GM23338 (cell line): ENCODE measurements around the gene AFP. TPM values are rescaled to one million over a fixed set of nuclear protein-coding genes. Genes with fewer than 3 reads are reported as not detected.

Experiments
- ATAC-seq: fragments of 200-7000 bp; cut with Tn5 transposase; 3 replicates; pipeline ENCODE4 v1.9.1; 2020
- DNase-seq: peaks from one replicate; pipeline ENCODE4 v3.0.0-alpha.2; 2015; ENCODE audit warnings: low spot score
- H2AFZ ChIP-seq: fragments of 200-600 bp; sonication (generic); 2 replicates; pipeline ENCODE4 v1.8.0; 2016; ENCODE audit warnings: antibody characterized with exemption, mild to moderate bottlenecking, moderate library complexity
- H3F3A ChIP-seq: fragments of 200-600 bp; sonication (generic); replicated peaks from 2 replicates; pipeline ENCODE4 v1.8.0; 2017; ENCODE audit warnings: antibody characterized with exemption, mixed run types, low read depth
- H3K27ac ChIP-seq: fragments of 200-600 bp; sonication (generic); 2 replicates; pipeline ENCODE4 v1.6.1; 2016; ENCODE audit warnings: low read depth
- H3K27me3 ChIP-seq: fragments of 200-600 bp; sonication (generic); 2 replicates; pipeline ENCODE4 v1.8.0; 2016; ENCODE audit warnings: mild to moderate bottlenecking, mixed run types, moderate library complexity; ENCODE audit not compliant: insufficient read depth
- H3K36me3 ChIP-seq: fragments of 200-600 bp; sonication (generic); 2 replicates; pipeline ENCODE4 v1.8.0; 2016; ENCODE audit warnings: mild to moderate bottlenecking; ENCODE audit not compliant: insufficient read depth
- H3K4me1 ChIP-seq: fragments of 200-600 bp; sonication (generic); 2 replicates; pipeline ENCODE4 v1.8.0; 2016; ENCODE audit warnings: mild to moderate bottlenecking, moderate library complexity; ENCODE audit not compliant: insufficient read depth
- H3K4me2 ChIP-seq: fragments of 200-600 bp; sonication (generic); 2 replicates; pipeline ENCODE4 v1.7.1; 2017; ENCODE audit warnings: mixed run types
- H3K4me3 ChIP-seq: fragments of 200-600 bp; sonication (generic); 2 replicates; pipeline ENCODE4 v1.6.1; 2016; ENCODE audit warnings: mixed run types
- H3K79me2 ChIP-seq: fragments of 200-600 bp; sonication (generic); replicated peaks from 2 replicates; pipeline ENCODE4 v1.8.0; 2017; ENCODE audit warnings: mild to moderate bottlenecking; ENCODE audit not compliant: insufficient read depth
- H3K9me2 ChIP-seq: fragments of 200-600 bp; sonication (generic); 2 replicates; pipeline ENCODE4 v1.8.0; 2017; ENCODE audit not compliant: insufficient read depth
- H4K20me1 ChIP-seq: fragments of 200-600 bp; sonication (generic); replicated peaks from 2 replicates; pipeline ENCODE4 v1.8.0; 2017; ENCODE audit warnings: mild to moderate bottlenecking; ENCODE audit not compliant: insufficient read depth
- H3K27ac Mint-ChIP-seq: 2 replicates; pipeline ENCODE4 v1.8.0; 2020; ENCODE audit warnings: inconsistent platforms, mild to moderate bottlenecking, moderate library complexity, mixed read lengths
- H3K27me3 Mint-ChIP-seq: 3 replicates; pipeline ENCODE4 v1.8.0; 2022; ENCODE audit warnings: low read depth, mild to moderate bottlenecking, moderate library complexity, mixed read lengths, inconsistent platforms; ENCODE audit not compliant: insufficient read depth, poor library complexity
- H3K36me3 Mint-ChIP-seq: 3 replicates; pipeline ENCODE4 v1.8.0; 2021; ENCODE audit warnings: low read depth, mild to moderate bottlenecking, inconsistent platforms, moderate library complexity, mixed read lengths
- H3K4me1 Mint-ChIP-seq: 3 replicates; pipeline ENCODE4 v1.8.0; 2020; ENCODE audit warnings: mild to moderate bottlenecking, inconsistent platforms, mixed read lengths
- H3K4me3 Mint-ChIP-seq: 3 replicates; pipeline ENCODE4 v1.8.0; 2021; ENCODE audit warnings: moderate library complexity, mild to moderate bottlenecking, inconsistent platforms, mixed read lengths
- H3K9me3 Mint-ChIP-seq: 3 replicates; pipeline ENCODE4 v1.8.0; 2020; ENCODE audit warnings: moderate library complexity, mild to moderate bottlenecking, inconsistent platforms, mixed read lengths
- CREB1 ChIP-seq: fragments of 250-450 bp; sonication (Bioruptor Pico); IDR thresholded peaks from 2 replicates; pipeline ENCODE4 v1.5.0; 2020; ENCODE audit warnings: low read depth, mild to moderate bottlenecking, moderate library complexity
- ETS1 ChIP-seq: IDR thresholded peaks from 2 replicates; pipeline ENCODE4 v1.6.1; 2016; ENCODE audit warnings: antibody characterized with exemption
- EZH2 ChIP-seq: fragments of 200-600 bp; sonication (generic); IDR thresholded peaks from one replicate; pipeline ENCODE4 v1.8.0; 2017; ENCODE audit warnings: antibody characterized with exemption, mild to moderate bottlenecking, low read depth; ENCODE audit not compliant: unreplicated experiment
- EZH2phosphoT487 ChIP-seq: fragments of 200-600 bp; sonication (generic); IDR thresholded peaks from one replicate; pipeline ENCODE4 v1.8.1; 2018; ENCODE audit warnings: antibody characterized with exemption; ENCODE audit not compliant: unreplicated experiment
- JUNB ChIP-seq: IDR thresholded peaks from one replicate; pipeline ENCODE4 v1.6.1; 2016; ENCODE audit warnings: antibody characterized with exemption; ENCODE audit not compliant: unreplicated experiment
- NANOG ChIP-seq: IDR thresholded peaks from 2 replicates; pipeline ENCODE4 v1.6.1; 2016; ENCODE audit warnings: antibody characterized with exemption, borderline replicate concordance
- POLR2AphosphoS5 ChIP-seq: IDR thresholded peaks from 2 replicates; pipeline ENCODE4 v1.6.1; 2016; ENCODE audit warnings: antibody characterized with exemption, low read depth
- REST ChIP-seq: IDR thresholded peaks from one replicate; pipeline ENCODE4 v1.6.1; 2018; ENCODE audit warnings: antibody characterized with exemption; ENCODE audit not compliant: unreplicated experiment
- STAT1 ChIP-seq: IDR thresholded peaks from one replicate; pipeline ENCODE4 v1.6.1; 2016; ENCODE audit warnings: antibody characterized with exemption; ENCODE audit not compliant: unreplicated experiment
- ZNF114 ChIP-seq: fragments of 250-450 bp; sonication (Bioruptor Pico); IDR thresholded peaks from 2 replicates; pipeline ENCODE4 v1.5.0; 2020; ENCODE audit warnings: mild to moderate bottlenecking, moderate library complexity
- ZNF331 ChIP-seq: fragments of 250-450 bp; sonication (Bioruptor Pico); IDR thresholded peaks from 2 replicates; pipeline ENCODE4 v1.5.0; 2020; ENCODE audit warnings: low read depth, mild to moderate bottlenecking, moderate library complexity
- polyA plus RNA-seq: library from polyadenylated mRNA; unstranded; fragments of >200 nt; fragmentation: Nextera tagmentation; extraction: Ambion mirVana; gene quantifications from 2 replicates; pipeline ENCODE4 v1.2.1, GENCODE V29; 2016
- total RNA-seq: library from RNA; depleted of rRNA; stranded (reverse); fragments of >200 nt; shearing (Covaris generic); gene quantifications from 2 replicates; pipeline ENCODE4 v1.2.3, GENCODE V29; 2014
- TF ChIP-seq, protein P1 (sequence below), 2 experiments: fragments of 200-600 bp in 1 of 2; sonication (generic) in 1 of 2; conservative IDR thresholded peaks; 2 replicates each; pipeline versions ENCODE4 v1.5.1 to v1.6.1; 2016 to 2017; ENCODE audit warnings: antibody characterized with exemption in 2 of 2, low read depth in 2 of 2, mild to moderate bottlenecking in 2 of 2, moderate library complexity in 1 of 2
- TF ChIP-seq, protein P2 (sequence below): fragments of 250-450 bp; sonication (Bioruptor Pico); IDR thresholded peaks from 2 replicates; pipeline ENCODE4 v1.5.0; 2020; ENCODE audit warnings: mild to moderate bottlenecking, moderate library complexity

AFP gene
- total and polyA plus RNA-seq, 2 experiments from 2014 or later, result 4.0 to 17.3 TPM

GRCh38 chr4:73420615-73421014 is 15.4 kb upstream of the AFP start:
- Histone ChIP-seq H3K4me2 (no peak overlapping the region), H3F3A (no peaks in the 10 kb centered on the region), H3K27ac (no peak overlapping the region), H3K36me3 (no peaks in the 10 kb centered on the region), H3K4me1 (no peaks in the 10 kb centered on the region), H2AFZ (no peak overlapping the region), H3K79me2 (no peaks in the 10 kb centered on the region), H4K20me1 (no peaks in the 10 kb centered on the region), H3K9me2 (peaks cover 2% of the 10 kb centered on the region; the same call in 1 of the 2 replicates), H3K27me3 (no peaks in the 10 kb centered on the region), H3K4me3 (no peak overlapping the region)
- Mint-ChIP-seq H3K36me3 (no peaks in the 10 kb centered on the region), H3K4me3 (no peak overlapping the region), H3K27ac (no peak overlapping the region), H3K27me3 (no peaks in the 10 kb centered on the region), H3K4me1 (peaks cover 8% of the 10 kb centered on the region; the same call in 2 of the 3 replicates), H3K9me3 (no peaks in the 10 kb centered on the region; the same call in 2 of the 3 replicates)
- TF ChIP-seq ZNF114 (CRISPR knock-in tag) (no peak), EZH2phosphoT487 (no peak), REST (no peak), JUNB (no peak), NANOG (no peak), STAT1 (no peak), EZH2 (no peak), ZNF331 (no peak), ETS1 (no peak), CREB1 (CRISPR knock-in tag) (no peak), POLR2AphosphoS5 (no peak)
- TF ChIP-seq, protein P1, sequence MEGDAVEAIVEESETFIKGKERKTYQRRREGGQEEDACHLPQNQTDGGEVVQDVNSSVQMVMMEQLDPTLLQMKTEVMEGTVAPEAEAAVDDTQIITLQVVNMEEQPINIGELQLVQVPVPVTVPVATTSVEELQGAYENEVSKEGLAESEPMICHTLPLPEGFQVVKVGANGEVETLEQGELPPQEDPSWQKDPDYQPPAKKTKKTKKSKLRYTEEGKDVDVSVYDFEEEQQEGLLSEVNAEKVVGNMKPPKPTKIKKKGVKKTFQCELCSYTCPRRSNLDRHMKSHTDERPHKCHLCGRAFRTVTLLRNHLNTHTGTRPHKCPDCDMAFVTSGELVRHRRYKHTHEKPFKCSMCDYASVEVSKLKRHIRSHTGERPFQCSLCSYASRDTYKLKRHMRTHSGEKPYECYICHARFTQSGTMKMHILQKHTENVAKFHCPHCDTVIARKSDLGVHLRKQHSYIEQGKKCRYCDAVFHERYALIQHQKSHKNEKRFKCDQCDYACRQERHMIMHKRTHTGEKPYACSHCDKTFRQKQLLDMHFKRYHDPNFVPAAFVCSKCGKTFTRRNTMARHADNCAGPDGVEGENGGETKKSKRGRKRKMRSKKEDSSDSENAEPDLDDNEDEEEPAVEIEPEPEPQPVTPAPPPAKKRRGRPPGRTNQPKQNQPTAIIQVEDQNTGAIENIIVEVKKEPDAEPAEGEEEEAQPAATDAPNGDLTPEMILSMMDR (conservative IDR thresholded peaks at IDR 0.05; ENCODE audit: low read depth in 2 of 2), result no peak
- TF ChIP-seq, protein P2, sequence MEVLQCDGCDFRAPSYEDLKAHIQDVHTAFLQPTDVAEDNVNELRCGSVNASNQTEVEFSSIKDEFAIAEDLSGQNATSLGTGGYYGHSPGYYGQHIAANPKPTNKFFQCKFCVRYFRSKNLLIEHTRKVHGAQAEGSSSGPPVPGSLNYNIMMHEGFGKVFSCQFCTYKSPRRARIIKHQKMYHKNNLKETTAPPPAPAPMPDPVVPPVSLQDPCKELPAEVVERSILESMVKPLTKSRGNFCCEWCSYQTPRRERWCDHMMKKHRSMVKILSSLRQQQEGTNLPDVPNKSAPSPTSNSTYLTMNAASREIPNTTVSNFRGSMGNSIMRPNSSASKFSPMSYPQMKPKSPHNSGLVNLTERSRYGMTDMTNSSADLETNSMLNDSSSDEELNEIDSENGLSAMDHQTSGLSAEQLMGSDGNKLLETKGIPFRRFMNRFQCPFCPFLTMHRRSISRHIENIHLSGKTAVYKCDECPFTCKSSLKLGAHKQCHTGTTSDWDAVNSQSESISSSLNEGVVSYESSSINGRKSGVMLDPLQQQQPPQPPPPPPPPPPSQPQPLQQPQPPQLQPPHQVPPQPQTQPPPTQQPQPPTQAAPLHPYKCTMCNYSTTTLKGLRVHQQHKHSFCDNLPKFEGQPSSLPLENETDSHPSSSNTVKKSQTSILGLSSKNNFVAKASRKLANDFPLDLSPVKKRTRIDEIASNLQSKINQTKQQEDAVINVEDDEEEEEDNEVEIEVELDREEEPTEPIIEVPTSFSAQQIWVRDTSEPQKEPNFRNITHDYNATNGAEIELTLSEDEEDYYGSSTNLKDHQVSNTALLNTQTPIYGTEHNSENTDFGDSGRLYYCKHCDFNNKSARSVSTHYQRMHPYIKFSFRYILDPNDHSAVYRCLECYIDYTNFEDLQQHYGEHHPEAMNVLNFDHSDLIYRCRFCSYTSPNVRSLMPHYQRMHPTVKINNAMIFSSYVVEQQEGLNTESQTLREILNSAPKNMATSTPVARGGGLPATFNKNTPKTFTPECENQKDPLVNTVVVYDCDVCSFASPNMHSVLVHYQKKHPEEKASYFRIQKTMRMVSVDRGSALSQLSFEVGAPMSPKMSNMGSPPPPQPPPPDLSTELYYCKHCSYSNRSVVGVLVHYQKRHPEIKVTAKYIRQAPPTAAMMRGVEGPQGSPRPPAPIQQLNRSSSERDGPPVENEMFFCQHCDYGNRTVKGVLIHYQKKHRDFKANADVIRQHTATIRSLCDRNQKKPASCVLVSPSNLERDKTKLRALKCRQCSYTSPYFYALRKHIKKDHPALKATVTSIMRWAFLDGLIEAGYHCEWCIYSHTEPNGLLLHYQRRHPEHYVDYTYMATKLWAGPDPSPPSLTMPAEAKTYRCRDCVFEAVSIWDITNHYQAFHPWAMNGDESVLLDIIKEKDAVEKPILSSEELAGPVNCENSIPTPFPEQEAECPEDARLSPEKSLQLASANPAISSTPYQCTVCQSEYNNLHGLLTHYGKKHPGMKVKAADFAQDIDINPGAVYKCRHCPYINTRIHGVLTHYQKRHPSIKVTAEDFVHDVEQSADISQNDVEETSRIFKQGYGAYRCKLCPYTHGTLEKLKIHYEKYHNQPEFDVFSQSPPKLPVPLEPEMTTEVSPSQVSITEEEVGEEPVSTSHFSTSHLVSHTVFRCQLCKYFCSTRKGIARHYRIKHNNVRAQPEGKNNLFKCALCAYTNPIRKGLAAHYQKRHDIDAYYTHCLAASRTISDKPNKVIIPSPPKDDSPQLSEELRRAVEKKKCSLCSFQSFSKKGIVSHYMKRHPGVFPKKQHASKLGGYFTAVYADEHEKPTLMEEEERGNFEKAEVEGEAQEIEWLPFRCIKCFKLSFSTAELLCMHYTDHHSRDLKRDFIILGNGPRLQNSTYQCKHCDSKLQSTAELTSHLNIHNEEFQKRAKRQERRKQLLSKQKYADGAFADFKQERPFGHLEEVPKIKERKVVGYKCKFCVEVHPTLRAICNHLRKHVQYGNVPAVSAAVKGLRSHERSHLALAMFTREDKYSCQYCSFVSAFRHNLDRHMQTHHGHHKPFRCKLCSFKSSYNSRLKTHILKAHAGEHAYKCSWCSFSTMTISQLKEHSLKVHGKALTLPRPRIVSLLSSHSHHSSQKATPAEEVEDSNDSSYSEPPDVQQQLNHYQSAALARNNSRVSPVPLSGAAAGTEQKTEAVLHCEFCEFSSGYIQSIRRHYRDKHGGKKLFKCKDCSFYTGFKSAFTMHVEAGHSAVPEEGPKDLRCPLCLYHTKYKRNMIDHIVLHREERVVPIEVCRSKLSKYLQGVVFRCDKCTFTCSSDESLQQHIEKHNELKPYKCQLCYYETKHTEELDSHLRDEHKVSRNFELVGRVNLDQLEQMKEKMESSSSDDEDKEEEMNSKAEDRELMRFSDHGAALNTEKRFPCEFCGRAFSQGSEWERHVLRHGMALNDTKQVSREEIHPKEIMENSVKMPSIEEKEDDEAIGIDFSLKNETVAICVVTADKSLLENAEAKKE (CRISPR knock-in tag), result no peak
- DNase-seq (no peak), ATAC-seq (no peak)
